GM19467 (cell line): Measurements from ENCODE around the gene JAKMIP1.
"Not testable (repeated sequence)": the region's sequence is repeated elsewhere in the genome, so short reads cannot be mapped to it uniquely, and the experiment has no call there.

Source experiments
- ATAC-seq: cut with Tn5 transposase; IDR thresholded peaks from one replicate; pipeline ENCODE4 v1.9.1; 2021; ENCODE audit warnings: mild to moderate bottlenecking, moderate library complexity; ENCODE audit not compliant: unreplicated experiment

JAKMIP1 gene

GRCh38 chr4:5999356-5999755 is 201.0 kb downstream of the JAKMIP1 start:
- ATAC-seq: no peak

- ATAC-seq: peak; percentile 61
Observed at GRCh38 chr4:5998333-5998936, 201.9 kb downstream of the JAKMIP1 start.

GRCh38 chr4:5996641-5997040 is 203.7 kb downstream of the JAKMIP1 start:
- no peak for ATAC-seq

- ATAC-seq: no peak
Observed at GRCh38 chr4:5995901-5996623, 204.3 kb downstream of the JAKMIP1 start.

- no peak for ATAC-seq
Observed at GRCh38 chr4:5993876-5994811, 206.2 kb downstream of the JAKMIP1 start.

- not testable (repeated sequence) for ATAC-seq
Observed at GRCh38 chr4:5993346-5993745, 207.0 kb downstream of the JAKMIP1 start.

- ATAC-seq: no peak
Observed at GRCh38 chr4:5992828-5993321, 207.5 kb downstream of the JAKMIP1 start.

GRCh38 chr4:5992171-5992827 is 208.1 kb downstream of the JAKMIP1 start:
- ATAC-seq: no peak

- no peak for ATAC-seq
Observed at GRCh38 chr4:5991405-5991804, 208.9 kb downstream of the JAKMIP1 start.

- no peak for ATAC-seq
Observed at GRCh38 chr4:5990446-5991160, 209.7 kb downstream of the JAKMIP1 start.

GRCh38 chr4:5989236-5990225 is 210.8 kb downstream of the JAKMIP1 start:
- ATAC-seq: no peak

GRCh38 chr4:5988086-5988845 is 212.1 kb downstream of the JAKMIP1 start:
- no peak for ATAC-seq

GRCh38 chr4:5984843-5985242 is 215.5 kb downstream of the JAKMIP1 start:
- no peak for ATAC-seq

GRCh38 chr4:5982156-5982973 is 218.0 kb downstream of the JAKMIP1 start:
- ATAC-seq: no peak

GRCh38 chr4:5980436-5981155 is 219.8 kb downstream of the JAKMIP1 start:
- ATAC-seq: no peak

GRCh38 chr4:5979981-5980380 is 220.4 kb downstream of the JAKMIP1 start:
- ATAC-seq: no peak

GRCh38 chr4:5976921-5977320 is 223.4 kb downstream of the JAKMIP1 start:
- ATAC-seq: no peak
